Lower lobe of right lung (tissue), 2 donors: ENCODE results near the gene DRC1. TPM values are rescaled to one million over a fixed set of nuclear protein-coding genes. Genes with fewer than 3 reads are reported as not detected.

Experiments used
- ATAC-seq, 2 donors: fragments of 200-7000 bp; cut with Tn5 transposase; one replicate each; pipeline ENCODE4 v1.9.1; 2020 to 2022; ENCODE audit warnings: mild to moderate bottlenecking in 2 of 2, moderate library complexity in 2 of 2
- DNase-seq: peaks from one replicate; pipeline ENCODE4 v3.0.0-alpha.2; 2020
- H3K27ac ChIP-seq: fragments of 200-600 bp; one replicate; pipeline ENCODE4 v1.8.0; 2022
- H3K27me3 ChIP-seq: fragments of 200-600 bp; one replicate; pipeline ENCODE4 v1.8.0; 2022; ENCODE audit warnings: low read depth
- H3K36me3 ChIP-seq: fragments of 200-600 bp; one replicate; pipeline ENCODE4 v1.8.0; 2022; ENCODE audit warnings: mild to moderate bottlenecking
- H3K4me1 ChIP-seq: fragments of 200-600 bp; one replicate; pipeline ENCODE4 v1.8.0; 2022
- H3K4me3 ChIP-seq: fragments of 200-600 bp; one replicate; pipeline ENCODE4 v1.8.0; 2022; ENCODE audit warnings: mild to moderate bottlenecking
- H3K9me3 ChIP-seq: fragments of 200-600 bp; one replicate; pipeline ENCODE4 v1.8.0; 2022
- CTCF ChIP-seq: fragments of 200-600 bp; IDR thresholded peaks from one replicate; pipeline ENCODE4 v1.8.0; 2022; ENCODE audit warnings: antibody characterized with exemption, mild to moderate bottlenecking
- intact Hi-C: fragments of 100-400 bp; cut with DNase I; formaldehyde crosslinking; loops from one replicate; pipeline ENCODE4 v1.11.0; 2022
- total RNA-seq: library from RNA; stranded (reverse); fragmentation: NEBNext Ultra II Directional; extraction: Animal tissue kit (Norgen Biotek cat#: 25700); gene quantifications from one replicate; pipeline ENCODE4 v1.2.1, GENCODE V29; 2021
- donor health status: DM: no; HTN: yes; CAD: no; lungs with severe emphysema.

DRC1 gene
- total RNA-seq, 1 donor from 2014 or later, result 6.8 TPM

- H3K4me3 ChIP-seq, result no peak overlapping the region
- no peaks in the 10 kb centered on the region for H3K36me3 ChIP-seq
- ATAC-seq (no peak), DNase-seq (no peak)
- no peak overlapping the region for H3K27ac ChIP-seq
- H3K9me3 ChIP-seq, result no peaks in the 10 kb centered on the region
- TF ChIP-seq CTCF, result no peak
- no peaks in the 10 kb centered on the region for H3K27me3 ChIP-seq
- intact Hi-C loops, result no loop called here
- H3K4me1 ChIP-seq, result no peaks in the 10 kb centered on the region
Observed at GRCh38 chr2:26356771-26357170, 44.9 kb upstream of the DRC1 start.

- no peak for DNase-seq
- H3K27ac ChIP-seq, result no peak overlapping the region
- no peak for ATAC-seq
Observed at GRCh38 chr2:26359886-26360473, 41.7 kb upstream of the DRC1 start.

GRCh38 chr2:26363323-26363722 is 38.4 kb upstream of the DRC1 start:
- intact Hi-C loops, result no loop called here
- Histone ChIP-seq H3K36me3 (peaks cover 22% of the 10 kb centered on the region), H3K9me3 (no peaks in the 10 kb centered on the region), H3K27me3 (no peaks in the 10 kb centered on the region), H3K4me1 (no peaks in the 10 kb centered on the region), H3K4me3 (no peak overlapping the region), H3K27ac (no peak overlapping the region)
- DNase-seq (no peak), ATAC-seq (no peak)
- TF ChIP-seq CTCF, result no peak

More at GRCh38 chr2:26359886-26360473, 41.7 kb upstream of the DRC1 start:
- intact Hi-C loops, result no loop called here
- no peak for TF ChIP-seq CTCF
- H3K9me3 ChIP-seq, result no peaks in the 10 kb centered on the region
- H3K4me1 ChIP-seq, result no peaks in the 10 kb centered on the region
- H3K27me3 ChIP-seq, result no peaks in the 10 kb centered on the region
- no peak overlapping the region for H3K4me3 ChIP-seq
- no peaks in the 10 kb centered on the region for H3K36me3 ChIP-seq

- Histone ChIP-seq H3K9me3 (no peaks in the 10 kb centered on the region), H3K36me3 (peaks cover 24% of the 10 kb centered on the region), H3K4me1 (no peaks in the 10 kb centered on the region), H3K27me3 (no peaks in the 10 kb centered on the region), H3K4me3 (no peak overlapping the region), H3K27ac (no peak overlapping the region)
- DNase-seq (no peak), ATAC-seq (no peak)
- no peak for TF ChIP-seq CTCF
- intact Hi-C loops, result no loop called here
Observed at GRCh38 chr2:26363958-26364357, 37.8 kb upstream of the DRC1 start.

- Histone ChIP-seq H3K36me3 (peaks cover 24% of the 10 kb centered on the region), H3K27ac (no peak overlapping the region), H3K27me3 (no peaks in the 10 kb centered on the region), H3K9me3 (no peaks in the 10 kb centered on the region), H3K4me1 (no peaks in the 10 kb centered on the region), H3K4me3 (no peak overlapping the region)
- intact Hi-C loops, result no loop called here
- ATAC-seq (no peak), DNase-seq (no peak)
- TF ChIP-seq CTCF, result no peak
Observed at GRCh38 chr2:26364669-26365068, 37.1 kb upstream of the DRC1 start.
